ENCODE measurements around the gene IFNAR1. TPM values are rescaled to one million over a fixed set of nuclear protein-coding genes. Genes with fewer than 3 reads are reported as not detected.

The IFNAR1 gene
- total and polyA plus RNA-seq, 2 donors (not counting 3 experiments of a cell fraction or from before 2014, with no cell fraction given): 16.2 to 47.8 TPM

- H3K36me3 ChIP-seq (ENCODE audit: control insufficient read depth in 2 of 2, extremely low read depth in 1 of 2, insufficient read depth in 2 of 2, low read length in 2 of 2): no peaks in the 10 kb centered on the region
- H2AFZ ChIP-seq (ENCODE audit: low read depth, low read length): no peak overlapping the region
- no peak for FAIRE-seq
- no peaks in the 10 kb centered on the region for H3K9me3 ChIP-seq (replicated peaks; ENCODE audit: control insufficient read depth, insufficient read depth, low read length)
- H3K9ac ChIP-seq (replicated peaks; ENCODE audit: extremely low read depth, insufficient read depth, low read length): no peak overlapping the region
- no peaks in the 10 kb centered on the region for H4K20me1 ChIP-seq (replicated peaks; ENCODE audit: control insufficient read depth, extremely low read depth, insufficient read depth, low read length)
- CTCF ChIA-PET: interaction anchor here (1.5 kb wide), 1 partner anchor 11 kb away, joined by 4 read pairs; the partner anchor contains the start of gene IFNAR1
- intact Hi-C loops (cut with micrococcal nuclease): no loop called here
- dilution Hi-C loops (cut with MboI; ENCODE audit: extremely low pct_ligation_motif_present, low sequenced_read_pairs): no loop called here
- DNase-seq (ENCODE audit: low read depth, low spot score): no peak
- no peaks in the 10 kb centered on the region for H3K9me1 ChIP-seq (replicated peaks; ENCODE audit: control insufficient read depth, extremely low read depth, insufficient read depth, low read length)
- POLR2A ChIA-PET: no interaction called here
- H3K27me3 ChIP-seq (ENCODE audit: control insufficient read depth in 2 of 2, insufficient read depth in 2 of 2, low read length in 2 of 2): peaks cover 30 to 32% of the 10 kb centered on the region in 2 experiments
- no peaks in the 10 kb centered on the region for H3K4me1 ChIP-seq (ENCODE audit: control insufficient read depth, extremely low read depth, insufficient read depth, low read length)
- no peaks in the 10 kb centered on the region for H3K79me2 ChIP-seq (ENCODE audit: control insufficient read depth, insufficient read depth, low read length)
- H3K4me3 ChIP-seq (replicated peaks in 1 of 3; ENCODE audit: insufficient read depth in 1 of 3, low read depth in 1 of 3, low read length in 3 of 3): no peak overlapping the region
- no peak overlapping the region for H3K4me2 ChIP-seq (ENCODE audit: insufficient read depth, low read length)
- H3K27ac ChIP-seq (ENCODE audit: insufficient read depth, low read depth, low read length): no peak overlapping the region
- TF ChIP-seq MAX (IDR thresholded peaks at IDR 0.05; ENCODE audit: insufficient read depth, insufficient read length) (no peak), EZH2 (IDR thresholded peaks at IDR 0.05; ENCODE audit: borderline replicate concordance, low read depth, low read length, severe bottlenecking) (no peak), MYC (IDR thresholded peaks at IDR 0.05; ENCODE audit: low read depth, low read length) (no peak), POLR2A (IDR thresholded peaks at IDR 0.05; ENCODE audit: low read depth, low read length) (no peak), FOS (IDR thresholded peaks at IDR 0.05; ENCODE audit: borderline replicate concordance, insufficient read depth, low read length) (no peak), CTCF (IDR thresholded peaks at IDR 0.05; ENCODE audit: extremely low read depth in 1 of 2, insufficient read depth in 1 of 2, low read depth in 1 of 2, low read length in 2 of 2) (no peak), POLR2AphosphoS5 (IDR thresholded peaks at IDR 0.05; ENCODE audit: insufficient read depth, low read depth, low read length) (no peak), JUN (IDR thresholded peaks at IDR 0.05; ENCODE audit: borderline replicate concordance, insufficient read depth, insufficient read length, low read depth) (no peak), GATA2 (IDR thresholded peaks at IDR 0.05; ENCODE audit: insufficient read depth, insufficient read length, low read depth, low read length) (no peak)
- BruUV-seq (replicated peaks): no TSS peak
Observed at GRCh38 chr21:33313611-33314010, 11.2 kb upstream of the IFNAR1 start.
